ENCODE measurements around the gene TOR2A.

The TOR2A gene

GRCh38 chr9:127742435-127743088, 7.5 kb upstream of the TOR2A start:
- no peak for DNase-seq (ENCODE audit: low read depth in 2 of 2)

- no peak for DNase-seq (ENCODE audit: low read depth in 2 of 2)
Measured at GRCh38 chr9:127741831-127742434, 6.8 kb upstream of the TOR2A start.

- DNase-seq (ENCODE audit: low read depth in 2 of 2) = no peak
Measured at GRCh38 chr9:127739614-127740330, 4.7 kb upstream of the TOR2A start.

- DNase-seq (ENCODE audit: low read depth in 2 of 2) = no peak
Measured at GRCh38 chr9:127738666-127739065, 3.6 kb upstream of the TOR2A start.

GRCh38 chr9:127735530-127736185, 564 bp upstream of the TOR2A start:
- no peak for DNase-seq (ENCODE audit: low read depth in 2 of 2)

GRCh38 chr9:127734247-127734746, 797 bp downstream of the TOR2A start:
- DNase-seq (ENCODE audit: low read depth in 2 of 2) = no peak

- DNase-seq (ENCODE audit: low read depth in 2 of 2) = no peak
Measured at GRCh38 chr9:127733614-127734013, 1.5 kb downstream of the TOR2A start.

- no peak for DNase-seq (ENCODE audit: low read depth in 2 of 2)
Measured at GRCh38 chr9:127732444-127732843, 2.6 kb downstream of the TOR2A start.

- DNase-seq (ENCODE audit: low read depth in 2 of 2) = no peak
Measured at GRCh38 chr9:127731938-127732337, 3.2 kb downstream of the TOR2A start.

GRCh38 chr9:127730799-127731410, 4.2 kb downstream of the TOR2A start:
- no peak for DNase-seq (ENCODE audit: low read depth in 2 of 2)

GRCh38 chr9:127730262-127730661, 4.8 kb downstream of the TOR2A start:
- DNase-seq (ENCODE audit: low read depth in 2 of 2) = no peak

GRCh38 chr9:127729522-127730256, 5.4 kb downstream of the TOR2A start:
- no peak for DNase-seq (ENCODE audit: low read depth in 2 of 2)

- no peak for DNase-seq (ENCODE audit: low read depth in 2 of 2)
Measured at GRCh38 chr9:127728808-127729207, 6.3 kb downstream of the TOR2A start.

GRCh38 chr9:127726871-127727270, 8.2 kb downstream of the TOR2A start:
- DNase-seq (ENCODE audit: low read depth in 2 of 2) = no peak

GRCh38 chr9:127724012-127724411, 11.1 kb downstream of the TOR2A start:
- DNase-seq (ENCODE audit: low read depth in 2 of 2) = no peak

- DNase-seq (ENCODE audit: low read depth in 2 of 2) = no peak
Measured at GRCh38 chr9:127723444-127723843, 11.7 kb downstream of the TOR2A start.

- no peak for DNase-seq (ENCODE audit: low read depth in 2 of 2)
Measured at GRCh38 chr9:127723013-127723412, 12.1 kb downstream of the TOR2A start.

GRCh38 chr9:127722055-127722745, 12.9 kb downstream of the TOR2A start:
- no peak for DNase-seq (ENCODE audit: low read depth in 2 of 2)

- no peak for DNase-seq (ENCODE audit: low read depth in 2 of 2)
Measured at GRCh38 chr9:127721391-127721821, 13.7 kb downstream of the TOR2A start.

GRCh38 chr9:127720865-127721227, 14.2 kb downstream of the TOR2A start:
- no peak for DNase-seq (ENCODE audit: low read depth in 2 of 2)

All from stimulated activated CD4-positive, alpha-beta T cell treated with anti-CD3 and anti-CD28 coated beads, Interleukin-15, amount 100 ng/mL, for 48 hours (primary cell).